ENCODE results near the gene ADGRG4. TPM values are rescaled to one million over a fixed set of nuclear protein-coding genes. Genes with fewer than 3 reads are reported as not detected.

ADGRG4 gene
- total RNA-seq, 1 experiment from 2014 or later = not detected

GRCh38 chrX:136307471-136307870 lies 6.7 kb downstream of the ADGRG4 start:
- H3K27ac Mint-ChIP-seq = no peak overlapping the region
- ATAC-seq (no peak), DNase-seq (ENCODE audit: low spot score) (no peak)
- H3K4me1 Mint-ChIP-seq = no peaks in the 10 kb centered on the region
- no peak overlapping the region for H3K4me3 Mint-ChIP-seq
- H3K9me3 Mint-ChIP-seq = peaks cover 7% of the 10 kb centered on the region; the same call in 1 of the 2 replicates
- TF ChIP-seq ZNF532 (CRISPR knock-in tag; IDR thresholded peaks at IDR 0.05; ENCODE audit: borderline replicate concordance) (no peak), USF1 (CRISPR knock-in tag; IDR thresholded peaks at IDR 0.05) (no peak), MXD4 (CRISPR knock-in tag; IDR thresholded peaks at IDR 0.05; ENCODE audit: borderline replicate concordance) (no peak), PRDM15 (CRISPR knock-in tag; IDR thresholded peaks at IDR 0.05) (no peak), ATF1 (CRISPR knock-in tag; IDR thresholded peaks at IDR 0.05) (no peak), SMAD4 (CRISPR knock-in tag; IDR thresholded peaks at IDR 0.05) (no peak), EMX1 (CRISPR knock-in tag; IDR thresholded peaks at IDR 0.05) (no peak), CREM (CRISPR knock-in tag; IDR thresholded peaks at IDR 0.05) (no peak), ZNF512 (CRISPR knock-in tag; IDR thresholded peaks at IDR 0.05; ENCODE audit: borderline replicate concordance) (no peak), ZNF232 (CRISPR knock-in tag; IDR thresholded peaks at IDR 0.05) (no peak)
- no peaks in the 10 kb centered on the region; the same call in 1 of the 2 replicates for H3K27me3 Mint-ChIP-seq (ENCODE audit: low read depth)
- CTCF ChIA-PET = no interaction called here
- POLR2A ChIA-PET = no interaction called here
- H3K36me3 Mint-ChIP-seq = no peaks in the 10 kb centered on the region

- H3K4me1 Mint-ChIP-seq = no peaks in the 10 kb centered on the region
- no peak for DNase-seq (ENCODE audit: low spot score)
- ATAC-seq = no peak
- H3K27ac Mint-ChIP-seq = no peak overlapping the region
- POLR2A ChIA-PET = no interaction called here
- H3K4me3 Mint-ChIP-seq = no peak overlapping the region
- H3K36me3 Mint-ChIP-seq = no peaks in the 10 kb centered on the region
- H3K9me3 Mint-ChIP-seq = no peaks in the 10 kb centered on the region
- CTCF ChIA-PET = no interaction called here
- H3K27me3 Mint-ChIP-seq (ENCODE audit: low read depth) = no peaks in the 10 kb centered on the region; the same call in 1 of the 2 replicates
- TF ChIP-seq ARID4B (CRISPR knock-in tag; IDR thresholded peaks at IDR 0.05; ENCODE audit: borderline replicate concordance) = no peak
- no peak for TF ChIP-seq ZNF263 (CRISPR knock-in tag; IDR thresholded peaks at IDR 0.05; ENCODE audit: low read depth)
- TF ChIP-seq ATF2 (CRISPR knock-in tag; IDR thresholded peaks at IDR 0.05; ENCODE audit: borderline replicate concordance, low read depth) = no peak
- TF ChIP-seq AFF4 (CRISPR knock-in tag; IDR thresholded peaks at IDR 0.05; ENCODE audit: borderline replicate concordance) = no peak
Observed at GRCh38 chrX:136310411-136310810, 9.6 kb downstream of the ADGRG4 start.

Measured in WTC11 (cell line).